ENCODE results near the gene SORCS2. TPM values are rescaled to one million over a fixed set of nuclear protein-coding genes. Genes with fewer than 3 reads are reported as not detected.
A peak's percentile ranks its signal among the peaks of the same experiment; 100 is the strongest.

Gene SORCS2
- total and polyA plus RNA-seq, 2 of the 13 experiments (the other 11 are each of a cell fraction or from before 2014, with no cell fraction given): 0.82 to 1.0 TPM

DNA sequence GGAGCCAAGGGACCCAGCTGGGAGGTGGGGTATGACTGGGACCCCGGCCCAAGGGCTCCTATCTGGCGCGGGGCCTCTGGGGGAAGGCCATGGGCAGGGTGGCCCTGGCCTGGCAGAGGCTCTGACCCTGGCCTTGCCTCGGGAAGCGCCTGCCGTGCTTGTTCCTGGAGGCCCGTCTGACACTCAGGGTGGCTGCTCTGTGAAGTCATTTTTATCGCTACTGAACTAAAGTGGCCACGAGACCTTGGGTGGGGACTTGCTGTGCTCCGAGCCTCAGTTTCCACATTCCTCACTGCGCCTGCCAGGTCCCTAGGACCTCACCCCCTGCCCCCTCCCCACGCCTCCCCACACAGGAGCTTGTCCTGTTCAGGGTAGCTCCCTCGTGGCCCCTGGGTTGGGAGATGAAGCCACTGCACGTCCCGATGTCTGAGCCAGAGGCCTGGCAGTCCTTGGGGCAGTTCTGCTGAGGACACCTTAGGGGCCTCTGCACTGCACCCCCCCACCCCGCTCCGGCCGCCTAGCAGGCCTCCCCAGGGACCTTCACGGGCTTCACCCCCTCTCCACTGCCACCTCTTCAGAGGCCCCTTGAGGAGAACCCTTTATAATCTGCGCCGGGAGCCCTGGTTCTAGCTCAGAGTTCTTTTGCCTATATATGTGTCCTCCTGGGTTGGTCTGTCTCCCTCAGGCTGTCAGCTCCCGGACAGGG lies 639 bp upstream of the SORCS2 start:
- no peak for FAIRE-seq
- Histone ChIP-seq H3K36me3 (replicated peaks in 1 of 2; ENCODE audit: control insufficient read depth in 1 of 2, insufficient read depth in 2 of 2, low read length in 2 of 2) (no peaks in the 10 kb centered on the region), H3K79me2 (ENCODE audit: insufficient read depth, low read length) (no peaks in the 10 kb centered on the region), H3K9ac (ENCODE audit: insufficient read depth, low read depth, low read length) (no peak overlapping the region), H4K20me1 (ENCODE audit: insufficient read depth, low read length) (0 out of 2 replicates have a peak, but pooled peaks cover 2% of the 10 kb centered on the region), H3K4me3 (replicated peaks in 1 of 3; ENCODE audit: insufficient read depth in 1 of 3, low read depth in 2 of 3, low read length in 3 of 3) (no peak overlapping the region), H3K4me1 (ENCODE audit: insufficient read depth, low read length) (no peaks in the 10 kb centered on the region), H3K27me3 (ENCODE audit: control insufficient read depth in 1 of 2, insufficient read depth in 2 of 2, low read length in 2 of 2) (peaks cover 11 to 87% of the 10 kb centered on the region in 2 experiments), H2AFZ (ENCODE audit: low read length) (no peak overlapping the region), H3K27ac (ENCODE audit: extremely low read length, insufficient read depth, low read length) (no peak overlapping the region), H3K4me2 (ENCODE audit: low read depth, low read length) (0 out of 2 replicates have a peak overlapping the region, but pooled peaks have one; percentile 12), H3K9me3 (ENCODE audit: low read length) (no peaks in the 10 kb centered on the region)
- ChIA-PET POLR2A (no interaction called here), CTCF (ENCODE audit: low intra/inter-chr PET ratio, low total read pairs) (interaction anchor here (0.8 to 1.5 kb wide), 3 partner anchors 104 to 528 kb away, joined by 4 to 13 read pairs (median 6); no protein-coding TSS in a partner anchor)
- WGBS (ENCODE audit: low lambda C conversion rate): 42% methylated on average over 13 of the region's 22 CpGs
- no TSS peak for BruUV-seq (replicated peaks)
- ATAC-seq: peak; percentile 34
- DNase-seq (ENCODE audit: low spot score): no peak
- intact Hi-C loops (cut with micrococcal nuclease; ENCODE audit: unreplicated experiment): loop anchor here (1.0 to 10.0 kb wide), 2 partner anchors 105 to 143 kb away; no protein-coding TSS in a partner anchor
- in situ Hi-C loops (cut with HindIII; ENCODE audit: extremely low pct_ligation_motif_present, low pct_unique_long_range_greater_than_20kb): loop anchor here (5.0 to 10.0 kb wide), 3 partner anchors 101 to 533 kb away; no protein-coding TSS in a partner anchor
- no peak for TF ChIP-seq RCOR2 (CRISPR knock-in tag; IDR thresholded peaks at IDR 0.05)
- no peak for TF ChIP-seq CBX1 (IDR thresholded peaks at IDR 0.05; ENCODE audit: low read depth)
- TF ChIP-seq, protein P1, sequence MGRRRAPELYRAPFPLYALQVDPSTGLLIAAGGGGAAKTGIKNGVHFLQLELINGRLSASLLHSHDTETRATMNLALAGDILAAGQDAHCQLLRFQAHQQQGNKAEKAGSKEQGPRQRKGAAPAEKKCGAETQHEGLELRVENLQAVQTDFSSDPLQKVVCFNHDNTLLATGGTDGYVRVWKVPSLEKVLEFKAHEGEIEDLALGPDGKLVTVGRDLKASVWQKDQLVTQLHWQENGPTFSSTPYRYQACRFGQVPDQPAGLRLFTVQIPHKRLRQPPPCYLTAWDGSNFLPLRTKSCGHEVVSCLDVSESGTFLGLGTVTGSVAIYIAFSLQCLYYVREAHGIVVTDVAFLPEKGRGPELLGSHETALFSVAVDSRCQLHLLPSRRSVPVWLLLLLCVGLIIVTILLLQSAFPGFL (CRISPR knock-in tag; IDR thresholded peaks at IDR 0.05): no peak
- TF ChIP-seq ZNF343 (CRISPR knock-in tag; IDR thresholded peaks at IDR 0.05): no peak
- TF ChIP-seq, protein P2, sequence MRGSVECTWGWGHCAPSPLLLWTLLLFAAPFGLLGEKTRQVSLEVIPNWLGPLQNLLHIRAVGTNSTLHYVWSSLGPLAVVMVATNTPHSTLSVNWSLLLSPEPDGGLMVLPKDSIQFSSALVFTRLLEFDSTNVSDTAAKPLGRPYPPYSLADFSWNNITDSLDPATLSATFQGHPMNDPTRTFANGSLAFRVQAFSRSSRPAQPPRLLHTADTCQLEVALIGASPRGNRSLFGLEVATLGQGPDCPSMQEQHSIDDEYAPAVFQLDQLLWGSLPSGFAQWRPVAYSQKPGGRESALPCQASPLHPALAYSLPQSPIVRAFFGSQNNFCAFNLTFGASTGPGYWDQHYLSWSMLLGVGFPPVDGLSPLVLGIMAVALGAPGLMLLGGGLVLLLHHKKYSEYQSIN (CRISPR knock-in tag; IDR thresholded peaks at IDR 0.05; ENCODE audit: borderline replicate concordance): no peak
- no peak for TF ChIP-seq HNRNPLL (IDR thresholded peaks at IDR 0.05; ENCODE audit: low read depth, low read length, poor library complexity, severe bottlenecking)
- TF ChIP-seq, protein P3, sequence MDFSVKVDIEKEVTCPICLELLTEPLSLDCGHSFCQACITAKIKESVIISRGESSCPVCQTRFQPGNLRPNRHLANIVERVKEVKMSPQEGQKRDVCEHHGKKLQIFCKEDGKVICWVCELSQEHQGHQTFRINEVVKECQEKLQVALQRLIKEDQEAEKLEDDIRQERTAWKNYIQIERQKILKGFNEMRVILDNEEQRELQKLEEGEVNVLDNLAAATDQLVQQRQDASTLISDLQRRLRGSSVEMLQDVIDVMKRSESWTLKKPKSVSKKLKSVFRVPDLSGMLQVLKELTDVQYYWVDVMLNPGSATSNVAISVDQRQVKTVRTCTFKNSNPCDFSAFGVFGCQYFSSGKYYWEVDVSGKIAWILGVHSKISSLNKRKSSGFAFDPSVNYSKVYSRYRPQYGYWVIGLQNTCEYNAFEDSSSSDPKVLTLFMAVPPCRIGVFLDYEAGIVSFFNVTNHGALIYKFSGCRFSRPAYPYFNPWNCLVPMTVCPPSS (IDR thresholded peaks at IDR 0.05): no peak
- no peak for TF ChIP-seq AGO1 (IDR thresholded peaks at IDR 0.05; ENCODE audit: low read depth, low read length, poor library complexity, severe bottlenecking)
- TF ChIP-seq, protein P4, sequence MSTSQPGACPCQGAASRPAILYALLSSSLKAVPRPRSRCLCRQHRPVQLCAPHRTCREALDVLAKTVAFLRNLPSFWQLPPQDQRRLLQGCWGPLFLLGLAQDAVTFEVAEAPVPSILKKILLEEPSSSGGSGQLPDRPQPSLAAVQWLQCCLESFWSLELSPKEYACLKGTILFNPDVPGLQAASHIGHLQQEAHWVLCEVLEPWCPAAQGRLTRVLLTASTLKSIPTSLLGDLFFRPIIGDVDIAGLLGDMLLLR (CRISPR knock-in tag; IDR thresholded peaks at IDR 0.05): no peak
- TF ChIP-seq, protein P5, sequence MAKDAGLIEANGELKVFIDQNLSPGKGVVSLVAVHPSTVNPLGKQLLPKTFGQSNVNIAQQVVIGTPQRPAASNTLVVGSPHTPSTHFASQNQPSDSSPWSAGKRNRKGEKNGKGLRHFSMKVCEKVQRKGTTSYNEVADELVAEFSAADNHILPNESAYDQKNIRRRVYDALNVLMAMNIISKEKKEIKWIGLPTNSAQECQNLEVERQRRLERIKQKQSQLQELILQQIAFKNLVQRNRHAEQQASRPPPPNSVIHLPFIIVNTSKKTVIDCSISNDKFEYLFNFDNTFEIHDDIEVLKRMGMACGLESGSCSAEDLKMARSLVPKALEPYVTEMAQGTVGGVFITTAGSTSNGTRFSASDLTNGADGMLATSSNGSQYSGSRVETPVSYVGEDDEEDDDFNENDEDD (CRISPR knock-in tag; IDR thresholded peaks at IDR 0.05; ENCODE audit: borderline replicate concordance): no peak
- TF ChIP-seq, protein P6, sequence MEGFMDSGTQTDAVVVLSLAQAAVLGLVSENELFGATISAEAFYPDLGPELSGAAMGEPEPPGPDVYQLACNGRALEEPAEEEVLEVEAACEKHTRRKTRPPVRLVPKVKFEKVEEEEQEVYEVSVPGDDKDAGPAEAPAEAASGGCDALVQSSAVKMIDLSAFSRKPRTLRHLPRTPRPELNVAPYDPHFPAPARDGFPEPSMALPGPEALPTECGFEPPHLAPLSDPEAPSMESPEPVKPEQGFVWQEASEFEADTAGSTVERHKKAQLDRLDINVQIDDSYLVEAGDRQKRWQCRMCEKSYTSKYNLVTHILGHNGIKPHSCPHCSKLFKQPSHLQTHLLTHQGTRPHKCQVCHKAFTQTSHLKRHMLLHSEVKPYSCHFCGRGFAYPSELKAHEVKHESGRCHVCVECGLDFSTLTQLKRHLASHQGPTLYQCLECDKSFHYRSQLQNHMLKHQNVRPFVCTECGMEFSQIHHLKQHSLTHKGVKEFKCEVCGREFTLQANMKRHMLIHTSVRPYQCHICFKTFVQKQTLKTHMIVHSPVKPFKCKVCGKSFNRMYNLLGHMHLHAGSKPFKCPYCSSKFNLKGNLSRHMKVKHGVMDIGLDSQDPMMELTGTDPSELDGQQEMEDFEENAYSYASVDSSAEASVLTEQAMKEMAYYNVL (CRISPR knock-in tag; IDR thresholded peaks at IDR 0.05; ENCODE audit: borderline replicate concordance): no peak
- TF ChIP-seq SMC3 (IDR thresholded peaks at IDR 0.05; ENCODE audit: low read length): no peak
- TF ChIP-seq, protein P7, sequence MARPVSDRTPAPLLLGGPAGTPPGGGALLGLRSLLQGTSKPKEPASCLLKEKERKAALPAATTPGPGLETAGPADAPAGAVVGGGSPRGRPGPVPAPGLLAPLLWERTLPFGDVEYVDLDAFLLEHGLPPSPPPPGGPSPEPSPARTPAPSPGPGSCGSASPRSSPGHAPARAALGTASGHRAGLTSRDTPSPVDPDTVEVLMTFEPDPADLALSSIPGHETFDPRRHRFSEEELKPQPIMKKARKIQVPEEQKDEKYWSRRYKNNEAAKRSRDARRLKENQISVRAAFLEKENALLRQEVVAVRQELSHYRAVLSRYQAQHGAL (CRISPR knock-in tag; IDR thresholded peaks at IDR 0.05; ENCODE audit: not compliant biosample characterization): no peak
- TF ChIP-seq ZNF33A (CRISPR knock-in tag; IDR thresholded peaks at IDR 0.05; ENCODE audit: borderline replicate concordance): no peak
